NK-92 treated with Interleukin-12 subunit alpha and Interleukin-12 subunit beta, amount 100 ng/mL, for 24 hours (cell line): ENCODE data around the gene ERCC6L.

Experiments
- DNase-seq: peaks from one replicate; lab custom pipeline; 2025; lab: John Stamatoyannopoulos, UW

ERCC6L gene

GRCh38 chrX:72238721-72239475 is at the start of gene ERCC6L:
ERCC6L (minus strand) TSS chrX:72239027; CDS start chrX:72238911, 116 bp downstream.
- DNase-seq: peak; percentile 80

GRCh38 chrX:72282302-72282701 is 43.5 kb upstream of the ERCC6L start:
- no peak for DNase-seq

GRCh38 chrX:72280321-72280845 is 41.6 kb upstream of the ERCC6L start:
- no peak for DNase-seq

GRCh38 chrX:72276478-72276953 is 37.7 kb upstream of the ERCC6L start:
- no peak for DNase-seq

DNA sequence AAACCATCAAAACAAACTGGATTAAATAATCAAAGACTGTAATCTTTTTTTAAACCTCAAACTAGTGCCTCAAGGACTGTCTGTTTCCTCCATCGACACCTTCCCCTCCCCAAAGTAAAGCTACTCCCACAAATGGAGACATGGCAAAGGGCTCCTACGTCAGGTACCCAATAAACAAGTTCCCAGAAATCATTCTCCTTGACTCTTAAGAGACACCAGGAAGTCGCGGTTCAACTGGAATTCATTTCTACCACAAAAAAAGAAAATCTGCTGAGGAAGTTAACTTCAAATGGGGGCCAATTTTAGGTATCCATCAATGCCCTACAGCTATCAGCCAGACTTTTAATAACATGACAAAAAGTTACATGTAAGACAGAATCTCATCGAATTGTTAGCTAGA is 35.7 kb upstream of the ERCC6L start:
- DNase-seq: no peak

DNA sequence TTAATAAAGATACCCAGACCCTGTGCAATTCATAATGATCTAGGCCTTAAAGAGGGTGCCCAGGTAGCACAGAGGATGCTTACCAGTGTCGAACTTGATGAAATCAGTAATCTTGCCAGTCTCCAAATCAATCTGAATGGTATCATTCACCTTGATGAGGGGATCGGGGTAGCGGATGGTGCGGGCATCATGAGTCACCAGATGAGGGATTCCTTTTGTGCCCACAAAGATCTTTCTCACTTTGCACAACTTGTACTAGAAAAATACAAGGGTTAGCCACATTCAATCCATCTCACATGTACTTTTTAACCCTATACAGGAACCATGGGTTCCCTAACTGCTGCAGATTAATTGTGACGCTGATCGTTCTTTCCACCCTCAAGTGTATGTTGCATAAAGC is 34.9 kb upstream of the ERCC6L start:
- DNase-seq: no peak

DNA sequence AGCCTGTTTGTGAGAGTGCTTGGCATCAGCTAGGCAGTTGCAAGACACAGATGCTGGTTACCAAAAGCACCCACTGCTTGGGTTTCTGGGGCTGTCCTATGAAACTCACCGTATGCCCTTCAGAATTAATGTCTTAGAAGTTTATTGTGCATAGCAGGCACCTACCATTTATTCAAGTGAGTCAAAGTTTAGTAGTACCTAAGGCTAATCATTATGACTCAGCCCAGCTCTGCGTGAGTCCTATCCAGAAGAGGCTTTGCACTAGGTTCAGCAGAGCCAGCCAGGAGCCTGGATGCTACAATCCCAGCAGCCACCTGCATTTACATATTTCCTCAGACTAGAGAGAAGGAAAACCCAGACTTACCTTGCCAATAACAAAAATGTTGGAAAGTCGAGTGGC is 34.0 kb upstream of the ERCC6L start:
- no peak for DNase-seq

DNA sequence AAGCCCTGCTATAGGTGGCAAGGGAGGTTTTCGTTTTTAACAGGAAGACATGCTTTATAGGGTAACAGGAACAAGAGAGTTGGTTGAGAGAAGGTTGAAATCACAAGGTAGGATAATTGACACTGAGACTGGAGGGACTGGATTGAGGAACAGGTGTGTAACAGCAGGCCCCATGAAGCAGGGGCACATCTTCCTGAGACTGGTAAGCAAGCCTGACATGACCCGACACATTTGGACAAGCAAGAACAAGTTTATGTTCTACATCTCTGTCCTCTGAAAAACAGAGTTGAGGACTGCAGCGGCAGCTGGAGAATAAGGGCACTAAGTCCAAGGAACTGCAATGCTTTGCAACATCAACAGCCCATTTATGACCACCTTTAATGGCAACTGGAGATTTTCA is 33.0 kb upstream of the ERCC6L start:
- no peak for DNase-seq

- no peak for DNase-seq
Measured at GRCh38 chrX:72271091-72271788, 32.4 kb upstream of the ERCC6L start.

- no peak for DNase-seq
Measured at GRCh38 chrX:72270316-72270866, 31.6 kb upstream of the ERCC6L start.

- peak; percentile 2 for DNase-seq
Measured at GRCh38 chrX:72269671-72270251, 30.9 kb upstream of the ERCC6L start.

GRCh38 chrX:72268597-72269365 is 30.0 kb upstream of the ERCC6L start:
- no peak for DNase-seq

- DNase-seq: no peak
Measured at GRCh38 chrX:72265263-72265662, 26.4 kb upstream of the ERCC6L start.

- no peak for DNase-seq
Measured at GRCh38 chrX:72262077-72262476, 23.2 kb upstream of the ERCC6L start.

- no peak for DNase-seq
Measured at GRCh38 chrX:72260448-72260847, 21.6 kb upstream of the ERCC6L start.

DNA sequence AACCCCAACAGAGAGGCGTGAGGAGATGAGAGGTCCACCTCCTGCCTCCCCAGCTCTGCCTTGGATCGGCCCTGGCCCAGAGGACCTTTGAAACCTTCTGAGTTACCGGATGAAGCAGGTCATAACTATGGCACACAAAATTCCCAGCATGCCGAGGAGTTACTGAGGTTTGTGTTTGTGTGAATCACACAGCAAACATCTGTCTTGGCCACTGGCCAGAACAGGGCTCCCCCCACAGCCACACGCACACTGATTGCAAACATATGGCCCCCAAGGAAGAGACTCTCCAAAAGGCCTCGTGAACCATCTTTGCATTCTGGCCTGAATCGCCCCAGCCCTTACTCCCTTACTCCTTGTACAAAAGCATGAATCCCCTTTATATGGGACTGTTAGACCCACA is 19.3 kb upstream of the ERCC6L start:
- DNase-seq: no peak

- DNase-seq: no peak
Measured at GRCh38 chrX:72255864-72256263, 17.0 kb upstream of the ERCC6L start.

- DNase-seq: no peak
Measured at GRCh38 chrX:72255445-72255844, 16.6 kb upstream of the ERCC6L start.

GRCh38 chrX:72254816-72255215 is 16.0 kb upstream of the ERCC6L start:
- DNase-seq: no peak

GRCh38 chrX:72253686-72254085 is 14.9 kb upstream of the ERCC6L start:
- DNase-seq: no peak

- DNase-seq: no peak
Measured at GRCh38 chrX:72247206-72247942, 8.5 kb upstream of the ERCC6L start.
